Measurements from ENCODE around the gene NPC2.
A peak's percentile ranks its signal among the peaks of the same experiment; 100 is the strongest.

NPC2 gene

DNA sequence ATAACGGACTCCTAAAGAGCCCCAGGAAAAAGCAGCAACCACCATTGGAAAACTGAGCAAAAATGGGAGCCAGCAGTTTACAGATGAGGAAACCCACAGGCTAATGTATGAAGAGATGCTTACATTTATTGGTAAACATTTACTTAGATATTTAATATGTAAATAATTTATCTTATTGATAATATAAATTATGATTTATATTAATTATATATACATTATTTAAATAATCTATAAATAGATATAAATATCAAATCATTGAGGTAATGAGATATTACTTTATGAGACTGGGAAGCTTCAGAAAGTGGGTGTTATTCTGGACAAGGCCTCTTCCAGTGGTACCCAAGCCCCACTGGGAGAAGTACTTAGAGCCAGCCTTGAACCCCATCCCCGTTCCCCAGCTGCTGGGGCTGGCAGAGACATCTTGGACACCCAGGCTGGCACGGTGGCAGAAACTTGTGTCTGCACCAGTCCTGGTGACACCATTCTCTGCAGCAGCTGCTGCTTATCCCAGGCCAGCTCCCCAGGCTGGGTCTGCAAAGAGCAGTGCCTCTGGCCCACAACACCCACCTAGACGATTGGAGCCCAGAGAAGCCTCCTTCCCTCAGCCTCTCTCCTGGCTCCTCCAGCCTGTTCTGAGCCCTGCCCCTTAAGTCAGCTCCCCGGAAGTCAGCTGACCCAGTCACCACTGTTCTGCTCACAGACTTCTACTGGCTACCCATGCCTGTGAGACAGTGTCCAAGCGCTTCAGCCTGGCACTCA, 26.4 kb upstream of the NPC2 start:
- no peak for DNase-seq (ENCODE audit: low spot score)

DNA sequence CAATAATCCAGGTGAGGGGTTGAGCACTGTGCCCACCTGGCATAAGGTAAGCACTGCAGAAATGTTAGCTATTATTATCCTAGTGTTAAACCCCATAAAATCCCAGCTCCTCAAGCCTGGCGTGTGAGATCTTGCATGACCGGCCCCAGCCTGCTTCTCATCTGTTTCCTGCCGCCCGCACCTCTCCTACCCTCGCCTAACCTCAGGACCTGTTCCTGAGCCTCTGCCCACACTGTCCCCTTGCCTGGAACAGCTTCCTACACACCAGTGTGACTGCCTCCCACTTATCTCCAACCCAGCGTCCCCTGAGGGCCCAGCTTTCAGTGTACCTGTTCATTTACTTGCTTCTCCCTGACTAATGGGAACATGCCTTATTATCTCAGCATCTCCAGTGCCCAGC, 25.1 kb upstream of the NPC2 start:
- no peak for DNase-seq (ENCODE audit: low spot score)

DNA sequence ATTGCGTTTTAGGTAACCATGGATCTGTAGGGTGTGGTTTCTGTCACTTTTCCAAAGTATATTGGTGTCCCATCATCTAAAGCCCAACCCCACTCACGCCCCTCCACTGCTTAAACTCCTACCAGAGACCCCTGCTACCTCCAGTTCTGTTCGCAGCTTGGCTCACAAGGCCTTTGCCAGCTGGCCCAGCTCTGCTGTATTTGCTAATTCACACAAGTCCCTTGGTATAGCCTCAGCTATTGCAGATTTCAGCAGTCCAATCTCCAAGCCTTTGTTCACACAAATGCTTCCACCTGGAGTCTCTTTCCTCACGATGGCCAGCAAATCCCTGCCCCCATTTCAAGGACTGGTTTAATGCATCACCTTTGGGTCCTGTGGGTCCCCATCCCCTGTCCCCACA, 24.6 kb upstream of the NPC2 start:
- no peak for DNase-seq (ENCODE audit: low spot score)

DNA sequence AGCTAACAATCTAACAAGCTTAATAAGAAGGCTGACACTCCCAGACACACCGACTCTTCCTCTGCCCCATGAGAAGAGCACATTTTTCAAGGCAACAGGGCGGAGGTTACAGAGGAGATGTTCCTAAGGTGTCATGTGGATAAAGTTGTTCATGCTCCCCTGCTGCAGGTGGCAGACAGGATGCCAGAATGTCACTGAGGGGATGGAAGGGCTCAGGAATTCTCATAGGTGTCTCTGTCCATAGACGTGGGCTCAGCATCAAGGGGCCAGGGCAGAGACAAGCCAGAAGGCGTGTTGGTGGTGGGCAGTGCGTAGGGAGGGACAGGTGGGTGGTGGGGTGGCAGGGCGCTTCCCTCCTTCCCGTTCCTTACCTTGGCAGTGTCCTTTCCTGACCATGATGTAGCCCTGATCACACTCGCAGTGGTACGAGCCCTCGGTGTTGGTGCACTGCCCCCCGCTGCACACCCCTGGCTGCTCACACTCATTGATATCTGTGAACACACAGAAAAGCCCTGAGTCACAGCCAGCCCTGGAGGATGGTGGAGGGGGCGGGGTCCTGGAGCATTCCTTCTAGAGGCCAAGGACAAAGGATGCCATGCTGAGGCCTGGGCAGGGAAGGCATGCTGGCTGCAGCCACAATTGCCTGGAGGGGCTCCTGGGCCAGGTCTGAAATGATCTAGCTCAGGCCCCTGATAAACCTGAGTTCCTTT, 23.5 kb upstream of the NPC2 start:
- no peak for DNase-seq (ENCODE audit: low spot score)

DNA sequence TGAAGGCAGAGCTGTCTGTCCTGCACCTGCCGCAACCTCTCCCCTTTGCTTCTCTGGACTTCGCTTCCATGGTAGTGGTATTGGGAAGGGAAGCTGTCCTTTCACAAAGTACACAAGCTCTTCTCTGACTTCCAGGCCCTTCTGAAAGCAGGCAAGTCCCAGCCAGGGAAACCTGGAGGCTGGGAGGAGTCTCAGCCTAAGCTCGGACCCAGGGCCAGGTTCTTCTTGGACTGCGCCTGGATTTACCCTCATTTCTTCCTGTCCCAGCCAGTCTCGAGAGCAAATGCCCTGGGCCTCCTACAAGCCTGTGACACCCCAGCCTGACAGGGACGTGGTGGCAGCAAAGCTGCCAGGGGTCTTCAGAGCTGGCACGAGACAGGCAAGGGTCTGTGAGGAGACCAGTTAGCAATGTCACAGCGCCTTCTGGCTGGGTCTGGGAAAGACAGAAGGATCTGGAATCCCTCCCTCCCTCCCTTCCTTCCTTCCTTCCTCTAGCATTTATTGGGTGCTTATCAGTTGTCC, 22.8 kb upstream of the NPC2 start:
- DNase-seq (ENCODE audit: low spot score): no peak

DNA sequence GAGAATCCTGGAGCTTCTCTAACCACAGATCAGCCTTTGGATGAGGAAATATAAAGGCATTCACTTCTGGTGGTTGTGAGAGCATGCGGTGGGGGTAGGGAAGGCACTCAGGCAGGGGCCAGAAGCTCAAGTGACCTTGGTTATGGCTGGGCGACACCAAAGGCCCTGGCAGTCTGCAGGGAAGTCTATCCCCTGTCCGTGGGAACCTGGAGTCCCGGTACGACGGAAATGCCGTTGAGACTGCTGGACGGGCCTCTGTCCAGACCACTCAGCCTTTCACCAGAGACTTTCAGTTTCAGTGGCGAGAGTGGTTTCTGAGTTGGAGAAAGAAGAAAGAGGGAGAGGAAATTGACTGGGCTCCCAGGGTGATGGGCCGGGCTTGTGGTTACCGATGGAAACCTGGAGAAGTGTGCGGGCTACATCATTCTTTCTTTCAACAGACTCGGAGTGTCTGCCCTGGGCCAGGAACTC, 21.4 kb upstream of the NPC2 start:
- DNase-seq (ENCODE audit: low spot score): no peak

DNA sequence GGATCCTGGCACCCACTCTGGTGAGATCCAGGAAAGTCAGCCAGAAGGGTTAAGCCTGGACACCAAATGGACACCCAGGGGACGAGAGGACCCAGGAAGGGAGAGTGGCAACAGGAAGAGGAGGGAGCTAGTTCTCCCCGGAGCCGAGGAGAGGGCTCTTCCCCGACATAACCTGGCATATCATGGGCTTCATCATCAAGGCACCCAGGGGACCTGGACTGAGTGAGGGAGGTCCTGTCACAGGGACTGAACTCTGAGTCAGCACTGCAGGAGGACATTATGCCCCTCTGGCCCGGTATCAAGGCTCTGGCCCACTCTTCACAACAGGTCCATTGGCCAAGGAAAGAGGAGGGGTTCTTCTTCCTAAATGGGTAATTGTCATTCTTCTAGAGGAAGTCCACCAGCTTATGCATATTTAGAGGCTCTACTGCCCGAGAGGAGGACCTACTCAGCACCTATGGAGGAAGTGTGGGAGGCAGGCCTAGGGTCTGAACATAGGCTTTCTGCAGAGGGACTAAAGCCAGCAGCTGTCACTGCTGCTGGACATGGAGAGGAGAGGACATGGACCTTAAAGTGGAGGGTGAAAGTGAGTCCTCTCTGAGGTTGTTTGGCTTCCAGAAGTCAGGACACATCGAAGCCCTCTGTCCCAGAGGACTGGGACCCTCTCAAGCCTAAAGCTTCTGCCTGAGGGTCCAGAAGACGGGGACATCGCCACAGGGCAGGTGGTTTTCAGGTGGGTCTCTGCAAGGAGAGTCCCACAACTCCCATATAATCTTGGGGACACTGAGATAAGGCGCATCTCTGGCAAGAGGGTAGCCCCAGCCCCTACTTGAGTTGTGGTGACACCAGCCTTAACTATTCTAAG, 19.1 kb upstream of the NPC2 start:
- DNase-seq (ENCODE audit: low spot score): no peak

DNA sequence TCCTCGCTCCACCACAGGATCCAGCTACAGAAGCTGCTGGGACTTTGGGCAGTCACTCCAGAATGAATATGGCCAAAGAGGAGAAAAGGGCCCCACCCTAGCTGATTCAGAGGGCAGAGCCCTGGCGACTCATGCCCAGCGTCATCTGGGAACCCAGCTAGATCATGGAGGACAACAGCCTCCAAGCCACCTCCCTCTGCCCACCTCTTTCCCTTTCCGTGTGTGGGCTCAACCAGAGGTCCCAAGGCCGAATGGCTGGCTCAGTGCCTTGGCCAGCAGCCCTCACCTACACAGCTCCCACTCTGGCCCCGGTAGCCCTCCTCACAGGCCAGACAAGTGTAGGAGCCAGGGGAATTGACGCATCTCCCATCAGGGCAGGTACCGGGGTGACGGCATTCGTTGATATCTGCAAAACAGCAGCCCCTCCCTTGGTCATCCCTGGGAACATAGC, 17.9 kb upstream of the NPC2 start:
- DNase-seq (ENCODE audit: low spot score): no peak

DNA sequence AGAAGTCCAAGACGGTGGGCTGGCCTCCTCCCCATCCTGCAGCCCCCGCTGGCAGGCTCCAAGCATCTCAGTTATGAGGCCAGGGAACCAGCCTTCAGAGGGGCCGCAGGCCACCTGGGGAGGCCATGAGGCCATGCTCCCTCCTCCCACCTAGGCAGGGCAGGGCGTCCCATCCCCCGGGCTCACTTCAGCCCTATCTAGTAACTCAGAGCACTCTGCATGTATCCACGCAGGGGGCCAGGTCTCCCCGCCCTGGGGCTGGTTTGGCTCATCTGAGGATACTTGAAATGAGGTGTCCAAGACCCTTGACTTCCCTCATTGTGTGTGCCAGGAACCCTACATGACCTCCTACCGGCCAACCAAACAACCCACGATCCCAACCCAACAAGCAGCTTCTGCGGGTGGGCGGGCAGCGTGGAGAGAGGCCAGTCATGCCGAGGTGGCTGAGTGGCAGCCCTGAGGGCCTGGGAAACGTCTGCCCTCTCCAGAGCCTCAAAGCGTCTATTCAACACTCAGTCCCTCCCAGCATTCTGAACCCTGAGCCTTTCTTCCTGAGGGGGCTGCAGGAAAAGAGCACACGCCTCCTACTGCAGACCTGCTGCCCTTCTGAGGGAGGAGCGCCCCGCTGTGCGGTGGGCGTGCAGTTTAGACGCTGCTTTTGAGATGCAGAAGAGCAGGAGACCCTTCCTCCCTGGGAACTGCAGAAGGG, 17.3 kb upstream of the NPC2 start:
- DNase-seq (ENCODE audit: low spot score): no peak

DNA sequence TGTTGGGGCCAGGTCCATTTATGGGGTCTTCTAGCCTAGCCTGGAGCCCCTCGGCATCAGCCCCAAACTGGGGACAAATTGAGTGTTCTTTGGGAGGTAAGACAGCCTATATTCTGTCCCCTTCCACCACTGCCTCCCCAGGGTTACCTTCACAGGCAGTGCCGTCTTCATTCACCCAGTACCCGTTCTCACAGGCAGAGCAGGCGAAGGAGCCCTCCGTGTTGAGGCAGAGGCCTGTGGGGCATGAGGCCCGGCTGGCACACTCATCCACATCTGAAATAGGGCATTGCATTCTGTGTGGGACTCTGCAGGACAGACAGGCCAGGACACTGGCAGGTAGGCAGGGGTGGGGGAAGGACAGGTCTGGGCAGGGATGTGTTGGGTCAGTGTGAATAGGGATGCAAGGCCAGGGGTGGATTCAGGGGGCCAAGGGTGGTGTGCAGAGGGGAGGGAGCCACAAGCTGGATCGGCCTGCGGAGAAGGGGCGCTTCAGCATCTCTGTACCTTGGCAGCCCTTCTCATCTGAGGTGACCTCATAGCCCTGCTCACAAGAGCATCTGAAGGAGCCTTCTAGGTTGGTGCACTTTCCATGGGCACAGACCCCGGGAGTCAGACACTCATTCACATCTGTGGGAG, 16.6 kb upstream of the NPC2 start:
- DNase-seq (ENCODE audit: low spot score): no peak

DNA sequence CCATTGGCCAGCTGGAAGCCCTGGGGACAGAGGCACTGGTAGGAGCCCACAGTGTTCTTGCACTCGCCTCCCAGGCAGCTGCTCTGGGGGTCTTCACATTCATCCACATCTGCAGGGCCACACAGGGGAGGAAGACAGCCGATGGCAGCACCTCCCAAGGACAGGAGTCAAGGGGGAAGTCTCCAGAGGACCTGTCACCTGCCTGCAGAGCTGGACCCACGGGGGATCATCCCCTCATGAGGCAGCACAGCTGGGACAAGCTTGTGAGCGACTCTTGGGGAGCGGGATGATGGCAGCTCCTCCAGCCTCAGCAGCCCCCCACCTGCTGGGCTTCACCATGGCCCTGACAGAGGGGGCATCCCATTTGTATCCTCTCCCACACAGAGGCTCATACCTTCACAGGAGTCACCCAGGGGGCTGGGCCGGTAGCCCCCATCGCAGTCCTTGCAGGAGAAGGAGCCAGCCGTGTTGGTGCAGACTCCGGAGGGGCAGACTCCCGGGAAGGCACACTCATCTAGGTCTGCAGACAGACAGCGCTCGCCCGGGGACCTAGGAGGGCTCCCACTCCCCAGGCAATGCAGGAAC, 15.8 kb upstream of the NPC2 start:
- DNase-seq (ENCODE audit: low spot score): no peak

DNA sequence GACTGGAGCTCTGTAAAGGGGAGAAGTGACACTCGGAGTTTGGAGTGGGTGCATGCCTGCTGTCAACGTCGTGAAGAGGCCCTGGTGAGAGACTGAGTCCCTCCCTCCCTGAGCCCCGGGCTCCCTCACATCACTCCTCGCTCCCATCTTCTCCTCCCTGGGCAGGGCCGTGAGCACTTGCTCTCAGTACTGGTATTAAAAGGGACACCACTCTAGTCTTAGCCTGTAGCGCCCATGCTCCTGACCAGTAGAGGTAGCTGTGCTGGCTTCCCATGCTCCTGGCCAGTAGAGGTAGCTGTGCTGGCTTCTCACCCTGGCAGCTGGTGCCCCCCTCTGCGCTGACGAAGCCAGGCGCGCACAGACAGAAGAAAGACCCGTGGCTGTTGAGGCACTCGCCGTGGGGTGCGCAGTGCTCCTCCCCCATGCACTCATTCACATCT, 15.2 kb upstream of the NPC2 start:
- DNase-seq (ENCODE audit: low spot score): peak; percentile 56

DNA sequence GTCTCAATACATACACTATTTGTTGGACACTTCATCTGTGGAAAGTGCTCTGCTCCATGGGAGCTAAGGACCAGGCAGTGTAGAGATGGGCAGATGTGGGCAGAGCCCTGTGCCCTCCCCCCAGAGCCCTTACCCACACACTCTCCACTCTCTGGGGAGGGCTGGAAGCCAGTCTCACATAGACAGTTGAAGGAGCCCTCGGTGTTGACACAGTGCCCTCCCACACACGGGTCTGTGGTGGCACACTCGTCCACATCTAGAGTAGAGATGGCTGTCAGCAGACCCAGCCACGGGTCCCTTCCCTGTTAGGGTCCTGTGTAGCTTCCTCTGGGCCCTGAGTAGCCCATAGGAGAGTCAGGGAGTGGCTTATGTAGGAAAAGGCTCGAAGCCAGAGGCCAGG, 14.7 kb upstream of the NPC2 start:
- no peak for DNase-seq (ENCODE audit: low spot score)

DNA sequence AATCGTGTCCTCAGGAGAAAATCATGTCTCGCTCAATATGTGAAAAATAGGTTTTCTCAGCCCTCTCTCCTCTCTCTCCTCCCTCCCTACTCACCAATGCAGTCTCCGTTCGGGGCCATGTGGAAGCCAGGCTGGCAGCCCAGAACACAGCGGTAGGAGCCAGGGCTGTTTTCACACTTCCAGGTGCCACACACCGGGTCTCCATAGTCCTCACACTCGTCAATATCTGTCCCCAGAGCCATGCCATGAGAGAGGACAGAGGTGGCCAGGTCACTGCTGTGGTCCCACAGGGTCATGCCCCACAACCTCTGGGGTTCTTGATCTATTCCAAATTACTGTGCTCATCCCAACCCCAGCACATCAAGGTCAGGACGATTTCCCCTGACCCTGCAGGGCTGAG, 14.0 kb upstream of the NPC2 start:
- DNase-seq (ENCODE audit: low spot score): no peak

DNA sequence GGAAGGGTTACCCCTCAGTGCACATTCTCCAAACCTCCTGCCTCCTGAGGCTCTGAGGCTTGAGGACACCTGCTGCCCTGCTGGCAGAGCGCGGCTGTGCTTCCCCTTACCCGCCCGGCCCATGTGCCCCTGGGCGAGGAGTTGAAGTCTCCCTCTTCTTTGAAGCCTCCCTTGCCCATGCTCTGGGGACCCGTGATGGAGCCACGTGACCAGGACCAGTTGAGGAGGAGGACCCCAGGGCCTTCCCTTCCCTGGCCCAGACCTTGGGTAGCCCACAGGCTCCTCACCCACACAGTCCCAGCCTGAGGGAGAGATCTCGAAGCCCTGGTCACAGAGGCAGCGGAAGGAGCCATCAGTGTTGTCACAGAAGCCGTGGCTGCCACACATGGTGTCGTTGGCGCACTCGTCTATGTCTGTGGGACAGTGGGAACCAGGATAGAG, 13.3 kb upstream of the NPC2 start:
- no peak for DNase-seq (ENCODE audit: low spot score)

DNA sequence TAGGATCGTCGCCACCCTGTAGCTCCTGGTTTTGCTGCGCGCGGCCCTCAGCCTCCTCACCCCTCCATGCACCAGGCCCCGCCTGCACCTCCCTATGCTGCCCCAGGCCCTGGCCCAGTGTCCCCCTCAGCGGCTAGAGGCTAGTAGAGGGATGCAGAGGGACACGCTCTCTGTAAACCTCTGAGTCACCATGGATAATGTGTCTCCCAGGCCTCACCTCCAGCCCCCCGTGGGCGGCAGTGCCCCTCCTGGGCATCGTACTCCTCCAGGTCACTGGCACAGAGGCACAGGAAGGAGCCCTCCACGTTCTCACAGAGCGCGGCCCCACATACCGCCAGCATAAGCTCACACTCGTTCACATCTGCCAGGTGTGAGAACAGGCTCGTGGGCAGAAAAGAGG, 12.7 kb upstream of the NPC2 start:
- DNase-seq (ENCODE audit: low spot score): no peak

DNA sequence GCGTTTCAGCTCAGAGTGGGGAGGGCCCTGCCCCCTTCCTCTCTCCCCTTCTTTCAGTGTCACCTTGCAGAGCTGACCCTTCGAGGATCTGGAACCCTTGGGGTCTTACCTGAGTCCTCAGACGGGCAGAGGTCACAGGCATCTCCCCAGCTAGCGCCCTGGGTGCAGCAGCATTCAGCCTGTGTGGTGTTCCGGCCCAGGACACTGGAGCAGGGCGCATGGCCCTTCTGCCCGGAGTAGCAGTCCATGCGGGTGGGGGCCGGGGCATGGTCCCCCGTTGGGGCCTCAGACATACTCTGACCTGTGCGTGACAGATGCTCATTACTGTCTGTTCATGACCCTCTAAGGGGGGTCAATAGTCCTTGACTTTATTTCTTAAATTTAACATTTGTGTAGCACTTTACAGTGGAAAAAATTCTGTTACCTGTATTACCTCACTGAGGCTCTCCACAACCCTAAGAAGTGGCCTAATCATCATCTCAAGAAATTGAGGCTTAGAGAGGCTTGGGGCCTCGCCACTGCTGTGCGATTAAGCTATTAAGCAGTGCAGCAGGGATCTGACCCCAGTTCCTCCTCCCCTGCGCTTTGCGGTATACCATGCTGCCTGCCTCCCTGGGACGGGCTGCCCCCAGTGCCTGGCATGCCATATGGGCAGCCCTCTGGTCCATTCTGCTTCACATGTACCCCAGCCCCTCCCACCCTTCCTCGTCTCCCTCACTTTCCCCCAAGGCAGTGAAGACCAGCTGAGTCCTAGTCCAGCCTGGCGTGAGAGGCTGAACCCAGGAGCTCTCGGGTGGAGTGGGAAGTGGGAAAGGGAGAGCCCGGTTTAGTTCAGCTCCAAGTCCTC, 12.0 kb upstream of the NPC2 start:
- DNase-seq (ENCODE audit: low spot score): no peak

DNA sequence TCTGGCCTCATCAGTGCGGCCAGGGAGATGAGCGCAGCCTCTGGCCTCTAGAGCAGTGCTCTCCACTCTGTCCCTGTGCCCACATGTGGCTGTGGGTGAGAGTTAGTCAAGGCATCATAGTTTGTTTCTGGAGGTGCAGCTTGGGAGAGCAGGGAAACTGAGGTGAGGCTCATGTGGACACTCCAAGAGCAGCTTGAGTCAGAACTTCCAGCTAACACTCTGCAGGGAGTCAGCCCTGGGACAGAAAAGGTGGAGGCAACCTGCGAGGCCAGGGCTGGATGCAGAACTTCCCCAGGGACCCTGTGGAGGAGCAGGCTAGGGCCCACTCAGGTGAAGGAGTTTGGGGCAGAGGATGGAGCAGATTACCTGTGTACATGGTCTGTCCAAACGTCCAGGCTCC, 11.3 kb upstream of the NPC2 start:
- no peak for DNase-seq (ENCODE audit: low spot score)

DNA sequence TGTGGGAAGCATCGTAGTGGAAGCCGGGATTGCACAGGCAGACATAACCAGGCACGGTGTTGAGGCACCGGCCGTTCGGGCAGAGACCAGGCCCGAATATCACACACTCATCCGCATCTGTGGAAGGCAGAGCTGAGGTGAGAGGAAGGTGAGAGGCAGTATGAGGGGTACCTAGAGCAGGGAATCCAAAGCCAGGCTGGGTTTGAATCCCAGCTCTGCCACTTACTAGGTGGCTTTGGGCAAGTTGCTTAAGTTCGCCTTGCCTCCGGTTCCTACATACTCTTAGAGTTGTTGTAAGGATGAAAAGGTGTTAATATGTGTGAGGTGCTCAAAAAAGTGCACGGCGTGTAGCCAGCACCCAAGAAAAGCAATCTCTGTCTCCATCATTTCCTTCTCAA, 10.8 kb upstream of the NPC2 start:
- no peak for DNase-seq (ENCODE audit: low spot score)

Measured in HuH-7 (cell line).